Fibroblast of skin of left quadriceps (primary cell): ENCODE data around the gene PADI4.

Experiments used
- DNase-seq, 2 experiments: peaks; one replicate each; pipeline ENCODE4 v3.0.0-alpha.2; 2013; ENCODE audit warnings: low read depth in 2 of 2

Gene PADI4, protein sequence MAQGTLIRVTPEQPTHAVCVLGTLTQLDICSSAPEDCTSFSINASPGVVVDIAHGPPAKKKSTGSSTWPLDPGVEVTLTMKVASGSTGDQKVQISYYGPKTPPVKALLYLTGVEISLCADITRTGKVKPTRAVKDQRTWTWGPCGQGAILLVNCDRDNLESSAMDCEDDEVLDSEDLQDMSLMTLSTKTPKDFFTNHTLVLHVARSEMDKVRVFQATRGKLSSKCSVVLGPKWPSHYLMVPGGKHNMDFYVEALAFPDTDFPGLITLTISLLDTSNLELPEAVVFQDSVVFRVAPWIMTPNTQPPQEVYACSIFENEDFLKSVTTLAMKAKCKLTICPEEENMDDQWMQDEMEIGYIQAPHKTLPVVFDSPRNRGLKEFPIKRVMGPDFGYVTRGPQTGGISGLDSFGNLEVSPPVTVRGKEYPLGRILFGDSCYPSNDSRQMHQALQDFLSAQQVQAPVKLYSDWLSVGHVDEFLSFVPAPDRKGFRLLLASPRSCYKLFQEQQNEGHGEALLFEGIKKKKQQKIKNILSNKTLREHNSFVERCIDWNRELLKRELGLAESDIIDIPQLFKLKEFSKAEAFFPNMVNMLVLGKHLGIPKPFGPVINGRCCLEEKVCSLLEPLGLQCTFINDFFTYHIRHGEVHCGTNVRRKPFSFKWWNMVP

DNA sequence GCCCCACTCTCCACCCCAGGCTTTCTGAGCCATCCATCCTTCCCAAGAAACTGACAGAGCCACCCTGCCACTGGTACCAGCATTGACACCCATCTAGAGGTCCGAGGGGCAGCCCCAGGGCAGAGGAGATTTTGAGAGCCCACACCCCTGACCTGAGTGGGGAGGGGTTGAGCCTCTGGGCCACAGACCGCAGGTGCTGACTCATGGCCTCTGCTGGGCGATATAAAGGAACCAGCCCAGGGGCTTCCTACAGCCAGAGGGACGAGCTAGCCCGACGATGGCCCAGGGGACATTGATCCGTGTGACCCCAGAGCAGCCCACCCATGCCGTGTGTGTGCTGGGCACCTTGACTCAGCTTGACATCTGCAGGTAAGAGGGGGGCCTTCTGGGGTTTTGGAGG, at the start of gene PADI4:
Gene PADI4 (plus strand): TSS at position 252 of the 400 bp plus-strand sequence. CDS start 26 bp downstream, at position 278.
- no peak for DNase-seq

DNA sequence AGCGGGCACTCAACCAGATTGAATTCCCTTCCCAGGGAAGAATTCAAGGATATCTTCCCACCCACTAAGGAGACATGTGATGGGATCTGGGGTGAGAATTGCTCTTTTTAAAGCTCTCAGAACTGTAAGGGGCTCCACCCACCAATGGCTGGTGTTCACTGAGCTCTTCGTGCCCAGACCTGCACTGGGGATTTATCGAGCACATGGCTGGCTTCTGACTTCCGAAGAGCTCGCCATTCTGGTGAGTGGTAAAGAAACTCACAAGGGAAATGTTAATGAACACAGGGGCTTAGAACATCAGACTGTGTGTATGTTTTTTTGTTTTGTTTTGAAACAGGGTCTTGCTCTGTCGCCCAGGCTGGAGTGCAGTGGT, 49.3 kb upstream of the PADI4 start:
- no peak for DNase-seq

DNA sequence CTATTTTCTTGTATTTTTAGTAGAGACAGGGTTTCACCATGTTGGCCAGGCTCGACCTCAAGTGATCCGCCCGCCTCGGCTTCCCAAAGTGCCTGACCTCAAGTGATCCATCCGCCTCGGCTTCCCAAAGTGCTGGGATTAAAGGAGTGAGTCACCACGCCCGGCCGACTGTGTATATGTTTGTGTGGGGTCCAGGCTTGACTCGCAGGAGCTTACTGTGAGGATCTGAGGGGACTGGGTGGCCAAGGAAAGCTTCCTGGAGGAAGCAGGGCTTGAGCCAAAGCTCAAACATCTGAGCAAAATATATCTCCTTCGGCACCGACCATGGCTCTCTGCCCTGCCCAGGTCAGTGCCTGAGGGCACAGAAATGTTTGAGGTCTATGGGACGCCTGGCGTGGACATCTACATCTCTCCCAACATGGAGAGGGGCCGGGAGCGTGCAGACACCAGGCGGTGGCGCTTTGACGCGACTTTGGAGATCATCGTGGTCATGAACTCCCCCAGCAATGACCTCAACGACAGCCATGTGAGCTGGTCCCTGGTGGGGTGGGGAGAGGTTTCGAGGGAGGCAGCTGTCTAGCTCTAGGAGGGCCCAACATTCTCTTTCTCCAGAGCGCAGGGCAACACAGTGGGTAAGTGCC, 48.6 kb upstream of the PADI4 start:
- DNase-seq, result no peak

DNA sequence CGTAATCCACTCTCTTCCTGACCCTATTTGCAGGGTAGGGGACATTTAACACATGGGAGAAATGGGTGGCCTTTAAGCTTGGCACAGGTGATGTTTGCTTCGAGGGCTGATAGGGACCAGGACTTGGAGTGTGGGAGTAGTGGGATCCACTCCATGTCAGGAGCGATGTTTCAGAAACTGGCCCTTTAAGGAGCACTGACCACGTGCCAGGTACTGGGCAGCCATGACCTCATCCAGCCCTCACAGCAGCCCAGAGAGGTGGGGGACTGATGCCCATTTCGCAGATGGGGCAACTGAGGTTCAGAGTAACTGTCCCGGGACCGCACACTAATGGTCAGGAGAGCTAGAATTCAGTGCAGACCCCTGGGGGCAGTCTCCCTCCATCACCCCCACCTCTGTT, 47.7 kb upstream of the PADI4 start:
- DNase-seq, result no peak

DNA sequence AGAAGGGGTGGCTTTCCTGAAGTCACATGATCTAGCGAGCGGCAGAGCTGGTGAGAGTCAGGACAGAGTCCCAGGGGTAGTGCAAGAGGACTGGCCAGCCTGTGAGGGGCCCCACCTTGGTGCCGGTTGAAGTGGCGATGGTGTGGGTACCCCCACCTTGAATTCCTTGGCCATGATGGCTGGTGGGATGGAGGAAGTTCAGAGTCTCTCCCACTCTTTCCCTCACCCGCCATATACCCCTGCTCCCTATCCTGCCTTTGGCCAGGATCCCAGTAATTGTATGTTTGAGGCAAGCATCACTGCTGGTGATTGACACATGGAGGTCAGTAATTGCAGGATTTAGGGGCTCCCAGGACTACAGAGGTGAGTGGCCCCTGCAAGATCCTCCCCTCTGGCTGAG, 47.3 kb upstream of the PADI4 start:
- no peak for DNase-seq

DNA sequence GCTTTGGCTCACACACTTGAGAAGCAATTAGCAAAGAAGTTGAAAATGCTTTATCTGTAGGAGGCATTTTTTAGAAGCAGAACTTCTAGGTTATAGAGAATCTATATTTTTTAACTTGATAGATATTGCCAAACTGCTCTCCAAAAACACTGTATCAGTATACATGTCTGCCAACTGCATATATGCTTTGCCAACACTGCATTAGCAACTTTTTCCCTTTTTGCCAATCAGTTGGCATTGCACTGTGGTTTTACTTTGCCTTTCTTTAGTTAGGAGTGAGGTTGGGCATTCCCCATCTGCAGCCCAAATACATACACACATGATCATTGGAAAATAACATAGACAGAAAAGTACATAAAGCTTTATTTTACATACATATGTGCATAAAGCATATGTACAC, 44.1 kb upstream of the PADI4 start:
- DNase-seq, result no peak

DNA sequence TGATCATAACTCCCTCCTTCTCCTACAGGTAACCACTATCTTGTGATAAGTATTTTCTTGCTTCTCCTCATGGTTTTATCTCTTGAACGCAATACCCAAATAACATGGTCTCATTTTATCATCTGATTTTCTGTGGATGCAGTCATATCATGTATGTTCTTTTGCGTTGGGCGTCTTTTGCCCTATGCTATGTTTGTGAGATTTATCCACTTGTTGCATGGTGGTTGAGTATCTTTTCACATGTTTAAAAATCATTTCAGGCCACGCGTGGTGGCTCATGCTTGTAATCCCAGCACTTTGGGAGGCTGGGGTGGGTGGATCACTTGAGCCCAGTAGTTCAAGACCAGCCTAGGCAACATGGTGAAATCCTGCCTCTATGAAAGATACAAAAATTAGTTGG, 43.5 kb upstream of the PADI4 start:
- DNase-seq, result no peak

DNA sequence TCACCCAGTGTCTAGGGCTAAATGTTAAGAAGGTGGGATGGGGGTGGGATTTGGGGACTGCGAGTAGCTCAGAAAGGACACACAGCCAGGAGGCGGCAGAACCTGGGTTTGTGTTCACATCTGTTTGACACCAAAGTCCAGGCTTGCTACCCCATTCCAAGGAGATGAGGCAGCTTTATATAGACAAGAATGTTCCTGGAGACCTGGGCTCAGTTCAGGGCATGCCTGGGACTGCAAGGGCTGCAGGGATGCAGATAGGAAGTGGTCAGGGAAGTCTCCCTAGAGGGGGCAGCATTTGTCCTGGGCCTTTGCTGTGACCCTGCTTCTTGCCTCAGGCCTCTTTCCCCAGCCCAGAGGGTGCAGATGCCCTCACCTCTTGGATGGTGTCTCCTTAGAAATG, 42.8 kb upstream of the PADI4 start:
- DNase-seq, result no peak

DNA sequence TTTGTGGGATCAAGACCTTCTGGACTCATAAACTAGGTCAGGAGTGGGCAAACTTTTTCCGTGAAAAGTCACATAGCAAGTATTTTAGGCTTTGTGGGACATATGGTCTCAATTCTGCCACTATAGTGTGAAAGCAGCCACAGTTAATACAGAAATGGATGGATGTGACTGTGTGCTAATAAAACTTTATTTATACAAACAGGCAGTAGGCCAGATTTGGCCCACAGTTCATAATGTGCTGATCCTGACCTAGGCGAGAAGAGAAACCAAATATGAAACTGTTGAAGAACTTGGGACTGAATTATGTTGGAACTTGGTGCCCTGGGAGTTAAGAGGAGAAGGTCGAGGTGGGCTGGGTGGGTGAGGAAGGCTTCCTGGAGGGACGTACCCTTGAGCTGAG, 42.0 kb upstream of the PADI4 start:
- no peak for DNase-seq

DNA sequence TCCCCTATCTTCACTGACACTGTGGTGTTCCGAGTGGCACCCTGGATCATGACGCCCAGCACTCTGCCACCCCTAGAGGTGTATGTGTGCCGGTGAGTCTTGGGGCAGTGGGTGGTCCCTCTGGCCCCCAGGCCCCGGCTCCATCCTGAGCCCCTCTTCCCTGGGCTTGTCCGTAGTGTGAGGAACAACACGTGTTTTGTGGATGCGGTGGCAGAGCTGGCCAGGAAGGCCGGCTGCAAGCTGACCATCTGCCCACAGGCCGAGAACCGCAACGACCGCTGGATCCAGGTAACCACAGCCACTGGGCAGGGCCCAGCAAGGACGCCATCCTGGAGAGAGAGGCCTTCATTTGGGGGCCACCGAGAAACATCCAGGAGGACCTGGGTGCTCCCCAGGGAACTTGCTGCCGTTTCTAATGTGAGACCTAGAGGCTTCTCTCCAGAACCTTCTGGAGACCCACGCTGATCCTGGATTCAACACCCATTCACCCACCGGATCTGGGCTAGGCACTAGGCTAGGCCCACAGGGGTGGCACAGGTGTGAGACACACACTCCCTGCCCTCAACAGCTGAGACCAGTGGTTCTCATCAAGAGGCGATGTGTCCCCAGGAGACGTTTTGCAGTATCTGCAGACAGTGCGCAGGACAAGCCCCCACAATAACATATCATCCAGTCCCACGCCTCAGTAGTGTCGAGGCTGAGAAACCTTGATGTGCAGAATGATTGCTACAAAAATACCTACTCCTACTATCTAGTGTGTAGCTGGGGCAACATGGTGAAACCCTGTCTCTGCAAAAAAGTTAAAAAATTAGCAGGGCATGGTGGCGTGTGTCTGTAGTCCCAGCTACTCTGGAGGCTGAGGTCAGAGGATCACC, 36.9 kb upstream of the PADI4 start:
- no peak for DNase-seq

DNA sequence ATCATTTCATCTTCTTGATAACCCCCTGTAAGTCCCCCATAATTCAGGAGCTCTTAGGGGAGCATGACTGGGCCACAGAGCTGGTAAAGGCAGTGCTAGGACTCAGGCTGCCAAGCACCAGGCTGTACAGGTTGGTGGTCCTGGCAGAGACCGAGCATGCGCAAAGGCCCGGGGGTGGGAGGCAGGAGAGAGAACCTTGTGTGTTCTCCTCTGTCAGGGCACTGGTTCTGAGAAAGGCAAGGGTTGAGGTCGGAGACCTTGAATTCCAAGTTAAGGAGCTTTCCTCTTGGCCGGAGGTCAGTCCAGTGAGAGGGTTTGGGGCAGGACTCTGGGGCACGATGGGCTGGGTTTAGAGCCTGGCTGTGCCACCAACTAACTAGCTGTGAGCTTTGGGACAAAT, 35.9 kb upstream of the PADI4 start:
- DNase-seq, result no peak

DNA sequence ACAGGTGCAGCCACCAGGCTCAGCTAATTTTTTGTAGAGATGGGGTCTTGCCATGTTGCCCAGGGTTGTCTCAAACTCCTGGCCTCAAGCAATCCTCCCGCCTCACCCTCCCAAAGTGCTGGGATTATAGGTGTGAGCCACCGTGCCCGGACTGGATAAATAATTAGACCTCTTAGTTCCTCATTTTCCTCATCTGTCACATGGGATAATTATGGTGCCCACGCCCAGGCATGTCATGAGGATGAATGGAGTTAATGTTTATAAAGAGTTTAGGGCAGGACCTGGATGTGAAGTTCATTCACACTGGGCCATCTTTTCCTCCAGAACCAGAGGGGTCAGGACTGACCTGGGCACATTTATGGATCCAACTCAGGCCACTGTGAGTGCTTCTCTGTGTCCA, 35.4 kb upstream of the PADI4 start:
- DNase-seq, result no peak

DNA sequence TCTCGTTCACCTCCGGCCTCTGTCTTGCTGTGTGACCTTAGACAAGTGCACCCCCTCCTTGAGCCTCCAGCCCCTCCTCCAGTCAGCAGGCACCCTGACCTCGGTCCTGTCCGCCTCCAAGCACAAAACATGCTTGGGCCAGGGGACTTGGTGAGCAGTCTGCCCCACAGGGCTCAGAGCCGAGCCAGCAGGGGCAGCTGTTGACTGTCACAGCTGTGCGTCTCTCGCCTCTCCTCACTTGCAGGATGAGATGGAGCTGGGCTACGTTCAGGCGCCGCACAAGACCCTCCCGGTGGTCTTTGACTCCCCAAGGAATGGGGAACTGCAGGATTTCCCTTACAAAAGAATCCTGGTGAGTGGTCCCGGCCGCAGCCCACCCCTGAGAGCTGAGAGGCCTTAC, 34.9 kb upstream of the PADI4 start:
- no peak for DNase-seq

DNA sequence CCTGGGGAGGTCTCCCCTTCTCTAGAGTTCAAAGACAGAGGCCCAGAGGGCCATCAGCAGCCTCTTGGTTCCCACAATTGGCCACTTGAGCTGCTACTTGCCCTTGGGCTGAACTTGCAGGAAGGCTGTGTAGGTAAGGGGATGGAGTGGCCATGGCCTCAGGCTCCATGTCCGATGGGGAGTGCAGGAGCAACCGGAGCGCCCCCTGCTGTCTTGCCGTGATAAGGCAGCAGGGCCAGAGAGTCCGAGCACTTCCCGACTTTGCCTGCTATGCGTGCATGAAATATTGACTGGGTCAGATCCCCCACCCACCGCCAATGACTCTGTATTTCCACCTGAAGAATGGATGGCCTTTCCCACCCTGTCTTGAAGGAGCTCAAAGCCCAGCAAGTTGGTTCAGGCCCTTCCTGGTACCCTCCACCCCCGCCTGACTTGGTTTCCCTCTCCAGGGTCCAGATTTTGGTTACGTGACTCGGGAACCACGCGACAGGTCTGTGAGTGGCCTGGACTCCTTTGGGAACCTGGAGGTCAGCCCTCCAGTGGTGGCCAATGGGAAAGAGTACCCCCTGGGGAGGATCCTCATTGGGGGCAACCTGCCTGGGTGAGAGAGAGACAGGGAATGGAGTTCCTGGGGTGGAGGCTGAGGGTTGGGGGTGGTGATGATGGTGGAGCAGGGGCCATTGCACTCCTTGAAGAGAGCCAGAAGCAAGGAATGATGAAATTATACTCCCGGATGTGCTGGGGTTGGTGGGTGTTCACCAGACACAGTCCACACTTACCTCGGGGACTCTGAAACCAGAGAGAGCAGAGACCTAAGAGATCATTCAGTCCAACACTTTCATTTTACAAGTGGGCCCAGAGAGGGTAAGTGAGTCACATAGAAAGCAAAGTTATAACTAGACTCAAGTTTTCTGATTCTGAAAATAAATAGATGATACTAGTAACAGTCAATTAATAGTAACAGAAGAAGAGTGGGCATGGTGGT, 33.5 kb upstream of the PADI4 start:
- no peak for DNase-seq

DNA sequence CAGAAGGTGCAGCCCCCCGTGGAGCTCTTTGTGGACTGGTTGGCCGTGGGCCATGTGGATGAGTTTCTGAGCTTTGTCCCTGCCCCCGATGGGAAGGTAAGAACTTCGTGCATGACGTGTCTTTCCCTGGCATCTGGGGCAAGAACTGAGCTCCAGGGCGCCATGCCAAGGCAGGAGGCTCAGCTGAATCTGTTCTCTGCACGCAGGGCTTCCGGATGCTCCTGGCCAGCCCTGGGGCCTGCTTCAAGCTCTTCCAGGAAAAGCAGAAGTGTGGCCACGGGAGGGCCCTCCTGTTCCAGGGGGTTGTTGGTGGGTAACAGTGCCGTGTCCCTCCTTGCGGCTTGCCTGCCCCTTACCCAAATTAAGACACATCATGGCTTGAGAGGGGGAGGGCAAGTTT, 31.4 kb upstream of the PADI4 start:
- no peak for DNase-seq

DNA sequence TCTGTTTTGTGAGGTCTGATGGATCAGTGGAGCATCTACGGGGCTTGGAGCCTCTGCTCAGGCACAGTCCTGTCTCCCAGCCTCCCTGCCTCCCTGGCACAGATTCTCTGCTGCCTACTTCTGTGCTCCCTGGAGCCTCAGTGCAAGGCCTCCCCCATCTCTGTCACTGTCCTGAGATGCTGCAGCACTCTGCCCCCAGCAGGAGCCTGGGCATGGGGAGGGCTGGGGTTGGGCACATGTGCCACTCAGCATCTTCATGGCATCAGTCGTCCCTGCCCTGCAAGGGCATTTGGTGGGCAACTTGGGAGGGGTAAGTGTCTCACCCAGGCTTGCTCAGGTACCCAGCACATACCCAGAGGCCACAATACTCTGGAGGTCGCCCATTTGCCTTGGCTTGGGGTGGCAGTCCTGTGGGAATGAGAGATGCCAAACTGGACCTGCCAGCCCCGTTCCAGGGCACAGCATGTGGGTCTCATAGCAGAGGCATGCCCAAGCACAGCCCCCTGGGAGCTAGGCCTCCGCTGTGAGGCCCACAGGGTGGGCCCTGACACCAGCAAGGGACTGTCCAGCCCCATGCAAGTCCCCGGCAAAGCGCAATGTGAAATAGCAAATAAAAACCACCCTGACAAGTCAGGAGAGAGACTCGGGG, 30.4 kb upstream of the PADI4 start:
- DNase-seq, result no peak

DNA sequence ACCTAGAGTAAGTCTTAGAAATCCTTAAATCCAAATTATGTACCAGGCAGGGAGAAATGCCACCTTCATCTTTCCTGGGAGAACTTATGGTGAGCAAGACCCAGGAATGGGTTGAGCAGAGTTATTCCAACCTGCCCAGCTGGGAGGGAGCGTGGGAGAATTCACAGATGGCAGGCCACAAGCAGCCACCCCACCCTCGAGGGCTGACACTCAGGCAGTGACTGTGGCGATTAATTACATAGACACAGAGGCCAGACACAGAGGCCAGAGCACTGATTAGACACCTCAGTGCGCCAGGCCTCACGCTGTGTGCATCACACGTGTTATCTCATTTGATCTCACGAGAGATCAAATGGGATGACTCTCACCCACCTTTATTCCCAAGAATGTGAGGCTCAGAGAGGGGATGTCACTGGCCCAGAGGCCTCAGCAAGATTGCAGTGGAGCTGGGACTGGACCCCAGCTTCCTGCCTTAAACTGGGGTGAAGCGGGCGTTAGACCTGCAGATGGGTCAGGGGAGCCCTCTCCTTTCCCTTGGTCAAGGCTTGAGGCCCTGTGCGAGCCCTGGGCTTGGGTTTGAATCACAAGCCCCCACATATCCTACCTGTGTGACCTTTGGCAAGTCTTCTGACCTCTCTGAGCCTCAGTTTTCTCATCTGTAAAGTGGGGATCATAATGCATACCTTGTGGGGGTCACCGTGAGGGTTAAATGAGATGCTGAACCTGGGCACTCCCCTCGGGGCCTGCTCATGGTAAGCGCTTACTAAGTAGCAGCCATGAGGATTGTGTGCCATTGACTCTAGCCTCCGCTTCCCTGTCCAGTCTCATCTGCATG, 28.8 kb upstream of the PADI4 start:
- no peak for DNase-seq

DNA sequence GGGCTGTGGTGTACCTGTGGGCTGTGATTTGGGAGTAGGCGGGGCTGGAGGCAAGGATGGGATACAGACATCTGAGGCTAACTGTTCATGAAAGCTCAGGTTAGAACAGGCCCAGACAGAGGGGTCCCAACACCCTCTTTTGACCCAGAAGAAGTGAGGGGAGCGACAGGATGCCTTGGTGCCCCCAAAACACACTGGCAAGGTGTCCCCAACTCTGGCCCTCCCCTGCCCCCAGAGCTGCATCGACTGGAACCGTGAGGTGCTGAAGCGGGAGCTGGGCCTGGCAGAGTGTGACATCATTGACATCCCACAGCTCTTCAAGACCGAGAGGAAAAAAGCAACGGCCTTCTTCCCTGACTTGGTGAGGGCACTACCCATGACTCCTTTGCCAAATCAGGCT, 27.6 kb upstream of the PADI4 start:
- no peak for DNase-seq

DNA sequence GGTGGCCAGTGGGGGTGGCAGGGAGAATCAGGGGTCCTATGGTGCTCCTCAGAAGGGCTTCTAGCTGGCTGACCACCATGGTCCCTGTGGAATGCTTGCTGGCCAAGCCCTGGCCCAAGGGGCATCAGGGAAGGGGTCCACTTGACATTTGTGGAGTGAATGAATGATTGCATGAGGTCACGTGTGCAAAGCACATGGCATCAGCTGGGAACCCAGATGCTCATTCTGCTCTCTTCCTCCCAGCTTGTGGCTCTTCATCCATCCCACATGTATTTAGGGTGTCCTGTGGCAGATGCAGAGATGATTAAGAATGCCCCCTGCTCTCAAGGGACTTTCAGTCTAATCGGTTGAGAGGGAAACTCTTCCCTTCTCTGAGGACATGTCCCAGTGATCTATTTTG, 27.1 kb upstream of the PADI4 start:
- no peak for DNase-seq
